SK-N-SH treated with all-trans-retinoic acid at 6 μM for 48 hours (cell line): ENCODE measurements around the gene EDC3.

ENCODE experiments used
- ARNTL ChIP-seq: fragments of 450-650 bp; formaldehyde crosslinking; IDR thresholded peaks from 2 replicates; pipeline ENCODE4 v1.5.0; 2020; ENCODE audit warnings: low read depth, mild to moderate bottlenecking, moderate library complexity, borderline replicate concordance
- PATZ1 ChIP-seq: fragments of 250-450 bp; sonication (Bioruptor Pico); IDR thresholded peaks from 2 replicates; pipeline ENCODE4 v1.8.0; 2020; ENCODE audit warnings: mild to moderate bottlenecking, moderate library complexity, borderline replicate concordance
- TCF4 ChIP-seq: fragments of 250-450 bp; sonication (Bioruptor Pico); IDR thresholded peaks from 2 replicates; pipeline ENCODE4 v1.8.0; 2021; ENCODE audit warnings: mild to moderate bottlenecking, moderate library complexity, borderline replicate concordance
- TOX ChIP-seq: fragments of 250-450 bp; sonication (Bioruptor Pico); IDR thresholded peaks from 2 replicates; pipeline ENCODE4 v1.8.0; 2021; ENCODE audit warnings: mild to moderate bottlenecking, moderate library complexity, borderline replicate concordance
- TSHZ2 ChIP-seq: fragments of 250-450 bp; sonication (Bioruptor Pico); IDR thresholded peaks from 2 replicates; pipeline ENCODE4 v1.5.0; 2020; ENCODE audit warnings: mild to moderate bottlenecking, moderate library complexity
- ZFP3 ChIP-seq: fragments of 250-450 bp; sonication (Bioruptor Pico); IDR thresholded peaks from 2 replicates; pipeline ENCODE4 v1.5.0; 2020; ENCODE audit warnings: mild to moderate bottlenecking, moderate library complexity

- TF ChIP-seq ZFP3 (CRISPR knock-in tag) (no peak), TOX (CRISPR knock-in tag) (no peak), TCF4 (CRISPR knock-in tag) (no peak), ARNTL (CRISPR knock-in tag) (no peak), PATZ1 (CRISPR knock-in tag) (no peak), TSHZ2 (CRISPR knock-in tag) (no peak)
Measured at GRCh38 chr15:74612677-74613076, 83.1 kb downstream of the EDC3 start.
